Loucy (cell line): ENCODE results near the gene LSM7.

Source experiments
- EZH2phosphoT487 ChIP-seq: fragments of 200-600 bp; IDR thresholded peaks from 2 replicates; pipeline ENCODE4 v1.6.1; 2018; ENCODE audit warnings: antibody characterized with exemption, mild to moderate bottlenecking, moderate library complexity, borderline replicate concordance
- TF ChIP-seq, protein P1 (sequence below): fragments of 200-600 bp; sonication (generic); conservative IDR thresholded peaks from 2 replicates; pipeline ENCODE4 v1.5.1; 2014; ENCODE audit warnings: mild to moderate bottlenecking, antibody characterized with exemption, low read length

DNA sequence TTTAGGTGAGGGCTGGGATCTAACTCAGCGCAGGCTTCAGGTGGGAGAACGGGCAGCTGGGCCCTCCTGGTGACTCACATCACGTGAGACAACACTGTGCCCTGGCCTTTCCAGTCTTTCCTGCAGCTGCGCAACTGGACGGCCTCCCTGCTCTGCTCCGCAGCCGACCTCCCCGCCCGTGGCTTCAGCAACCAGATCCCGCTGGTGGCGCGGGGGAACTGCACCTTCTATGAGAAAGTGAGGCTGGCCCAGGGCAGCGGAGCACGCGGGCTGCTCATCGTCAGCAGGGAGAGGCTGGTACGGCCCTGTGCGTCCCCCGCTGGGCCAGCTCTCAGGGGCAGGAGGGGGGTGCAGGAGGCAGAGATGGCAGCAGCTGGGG, 8.9 kb upstream of the LSM7 start:
- TF ChIP-seq, protein P1, sequence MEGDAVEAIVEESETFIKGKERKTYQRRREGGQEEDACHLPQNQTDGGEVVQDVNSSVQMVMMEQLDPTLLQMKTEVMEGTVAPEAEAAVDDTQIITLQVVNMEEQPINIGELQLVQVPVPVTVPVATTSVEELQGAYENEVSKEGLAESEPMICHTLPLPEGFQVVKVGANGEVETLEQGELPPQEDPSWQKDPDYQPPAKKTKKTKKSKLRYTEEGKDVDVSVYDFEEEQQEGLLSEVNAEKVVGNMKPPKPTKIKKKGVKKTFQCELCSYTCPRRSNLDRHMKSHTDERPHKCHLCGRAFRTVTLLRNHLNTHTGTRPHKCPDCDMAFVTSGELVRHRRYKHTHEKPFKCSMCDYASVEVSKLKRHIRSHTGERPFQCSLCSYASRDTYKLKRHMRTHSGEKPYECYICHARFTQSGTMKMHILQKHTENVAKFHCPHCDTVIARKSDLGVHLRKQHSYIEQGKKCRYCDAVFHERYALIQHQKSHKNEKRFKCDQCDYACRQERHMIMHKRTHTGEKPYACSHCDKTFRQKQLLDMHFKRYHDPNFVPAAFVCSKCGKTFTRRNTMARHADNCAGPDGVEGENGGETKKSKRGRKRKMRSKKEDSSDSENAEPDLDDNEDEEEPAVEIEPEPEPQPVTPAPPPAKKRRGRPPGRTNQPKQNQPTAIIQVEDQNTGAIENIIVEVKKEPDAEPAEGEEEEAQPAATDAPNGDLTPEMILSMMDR: no peak; the same call in 1 of the 2 replicates
- no peak for TF ChIP-seq EZH2phosphoT487
